B cell (primary cell): ENCODE results near the gene DOHH.

Source experiments
- CTCF ChIP-seq: fragments of 200-600 bp; IDR thresholded peaks from one replicate; pipeline ENCODE4 v1.8.0; 2022; ENCODE audit warnings: antibody characterized with exemption, mild to moderate bottlenecking
- EZH2 ChIP-seq: IDR thresholded peaks from 2 replicates; pipeline ENCODE4 v1.6.1; 2012; ENCODE audit warnings: borderline replicate concordance, low read depth, mild to moderate bottlenecking, moderate library complexity, low read length; ENCODE audit not compliant: insufficient read depth, poor library complexity, severe bottlenecking

DNA sequence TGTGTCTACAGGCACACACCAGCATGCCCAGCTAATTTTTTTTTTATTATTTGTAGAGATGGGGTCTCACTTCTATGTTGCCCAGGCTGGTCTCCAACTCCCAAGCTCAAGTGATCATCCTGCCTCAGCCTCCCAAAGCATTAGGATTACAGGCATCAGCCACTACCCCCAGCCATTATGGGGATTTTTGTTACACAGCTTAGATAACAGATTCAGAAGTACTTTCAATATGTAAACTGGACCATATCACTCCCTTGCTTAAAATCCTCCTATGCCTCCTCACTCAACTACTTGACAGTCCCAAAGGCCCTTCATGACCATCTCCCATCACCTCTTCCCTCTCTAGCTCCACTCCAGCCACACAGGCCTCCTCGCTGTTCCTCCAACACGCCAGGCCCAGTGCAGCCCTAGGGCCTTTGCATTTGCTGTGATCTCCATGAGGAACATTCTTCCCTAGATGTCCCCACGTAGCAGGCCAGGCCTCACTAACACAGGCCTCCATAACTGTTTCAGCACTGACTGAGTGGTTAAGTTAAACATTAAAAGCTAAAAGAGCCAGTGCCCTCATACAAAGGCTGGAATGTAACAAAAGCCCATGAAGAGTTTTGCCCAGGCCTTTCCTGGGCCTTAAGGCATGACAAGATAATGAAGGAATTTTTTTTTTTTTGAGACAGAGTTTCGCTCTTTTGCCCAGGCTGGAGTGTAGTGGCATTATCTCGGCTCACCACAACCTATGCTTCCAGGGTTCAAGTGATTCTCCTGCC lies 2.5 kb downstream of the DOHH start:
- TF ChIP-seq CTCF (no peak), EZH2 (no peak)
